LNCaP clone FGC (cell line): Measurements from ENCODE around the gene MRPL30.
A peak's percentile ranks its signal among the peaks of the same experiment; 100 is the strongest.
"Not testable (repeated sequence)": the region's sequence is repeated elsewhere in the genome, so short reads cannot be mapped to it uniquely, and the experiment has no call there.

Experiments
- DNase-seq: peaks from one replicate; pipeline ENCODE4 v3.0.0-alpha.2; 2011; ENCODE audit warnings: low read depth
- H3K4me3 ChIP-seq: 2 replicates; pipeline ENCODE4 v1.5.1; 2011; ENCODE audit warnings: mild to moderate bottlenecking, low read depth, low read length, control low read depth
- TF ChIP-seq, protein P1 (sequence below): IDR thresholded peaks from 2 replicates; pipeline ENCODE4 v1.5.1; 2012; ENCODE audit warnings: mild to moderate bottlenecking; ENCODE audit not compliant: control insufficient read depth, insufficient read depth; ENCODE audit errors: extremely low read depth

The MRPL30 gene

DNA sequence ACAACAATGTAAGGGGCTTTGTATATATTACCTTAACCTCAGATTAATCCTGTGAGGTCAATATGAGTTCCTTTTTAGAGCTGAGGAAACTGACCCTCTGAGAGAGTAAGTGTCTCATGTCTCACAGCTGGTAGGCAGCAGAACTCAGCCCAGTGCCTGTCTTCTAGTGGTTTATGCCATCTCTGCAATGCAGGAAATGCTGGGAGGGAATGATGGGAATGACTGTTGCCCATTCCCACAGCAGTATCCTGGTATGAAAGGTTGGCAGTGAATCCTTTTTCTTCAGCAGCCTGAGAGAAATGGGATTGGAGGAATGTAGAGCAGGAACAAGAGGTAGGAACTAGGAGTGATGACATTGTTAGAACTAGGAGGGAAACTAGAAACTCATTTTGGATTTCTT lies 6.0 kb downstream of the MRPL30 start:
- TF ChIP-seq, protein P1, sequence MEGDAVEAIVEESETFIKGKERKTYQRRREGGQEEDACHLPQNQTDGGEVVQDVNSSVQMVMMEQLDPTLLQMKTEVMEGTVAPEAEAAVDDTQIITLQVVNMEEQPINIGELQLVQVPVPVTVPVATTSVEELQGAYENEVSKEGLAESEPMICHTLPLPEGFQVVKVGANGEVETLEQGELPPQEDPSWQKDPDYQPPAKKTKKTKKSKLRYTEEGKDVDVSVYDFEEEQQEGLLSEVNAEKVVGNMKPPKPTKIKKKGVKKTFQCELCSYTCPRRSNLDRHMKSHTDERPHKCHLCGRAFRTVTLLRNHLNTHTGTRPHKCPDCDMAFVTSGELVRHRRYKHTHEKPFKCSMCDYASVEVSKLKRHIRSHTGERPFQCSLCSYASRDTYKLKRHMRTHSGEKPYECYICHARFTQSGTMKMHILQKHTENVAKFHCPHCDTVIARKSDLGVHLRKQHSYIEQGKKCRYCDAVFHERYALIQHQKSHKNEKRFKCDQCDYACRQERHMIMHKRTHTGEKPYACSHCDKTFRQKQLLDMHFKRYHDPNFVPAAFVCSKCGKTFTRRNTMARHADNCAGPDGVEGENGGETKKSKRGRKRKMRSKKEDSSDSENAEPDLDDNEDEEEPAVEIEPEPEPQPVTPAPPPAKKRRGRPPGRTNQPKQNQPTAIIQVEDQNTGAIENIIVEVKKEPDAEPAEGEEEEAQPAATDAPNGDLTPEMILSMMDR: no peak
- H3K4me3 ChIP-seq: no peak overlapping the region
- DNase-seq: no peak

DNA sequence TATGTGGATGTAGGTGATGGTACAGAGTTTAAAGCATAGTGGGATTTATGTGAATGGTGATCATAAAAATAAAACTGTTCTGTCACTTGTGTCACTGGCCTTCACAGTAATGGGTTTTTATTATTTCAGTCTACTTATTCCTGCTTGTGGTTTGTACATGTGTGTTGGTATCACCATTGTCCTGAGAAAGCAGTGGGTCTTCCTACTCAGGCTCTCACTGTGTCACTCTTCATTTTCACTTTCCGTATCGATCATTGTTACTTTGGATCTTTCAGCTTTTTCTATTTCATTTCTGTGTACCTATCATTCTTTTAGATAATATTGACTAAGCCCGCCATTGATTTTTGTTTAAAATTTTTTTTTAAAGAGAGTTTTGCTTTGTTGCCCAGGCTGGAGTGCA lies 7.4 kb downstream of the MRPL30 start:
- no peak for DNase-seq

DNA sequence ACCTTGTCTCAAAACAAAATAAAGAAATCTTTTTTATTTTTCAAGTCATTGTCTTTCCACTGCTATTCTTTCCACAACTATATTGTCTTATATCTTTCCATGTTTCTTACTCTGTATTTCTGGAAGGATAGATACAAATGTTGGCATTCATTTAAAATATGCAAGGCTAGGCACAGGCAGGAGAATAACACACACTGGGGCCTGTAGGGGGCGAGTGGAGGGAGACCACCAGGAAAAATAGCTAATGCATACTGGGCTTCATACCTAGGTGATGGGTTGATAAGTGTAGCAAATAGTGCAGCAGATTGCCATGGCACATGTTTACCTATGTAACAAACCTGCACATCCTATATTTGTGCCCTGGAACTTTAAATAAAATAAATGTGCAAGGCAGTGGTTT lies 9.6 kb downstream of the MRPL30 start:
- TF ChIP-seq, protein P1: no peak
- H3K4me3 ChIP-seq: no peak overlapping the region
- DNase-seq: no peak

More for the DNA sequence above, 7.4 kb downstream of the MRPL30 start:
- no peak overlapping the region for H3K4me3 ChIP-seq
- TF ChIP-seq, protein P1: no peak

DNA sequence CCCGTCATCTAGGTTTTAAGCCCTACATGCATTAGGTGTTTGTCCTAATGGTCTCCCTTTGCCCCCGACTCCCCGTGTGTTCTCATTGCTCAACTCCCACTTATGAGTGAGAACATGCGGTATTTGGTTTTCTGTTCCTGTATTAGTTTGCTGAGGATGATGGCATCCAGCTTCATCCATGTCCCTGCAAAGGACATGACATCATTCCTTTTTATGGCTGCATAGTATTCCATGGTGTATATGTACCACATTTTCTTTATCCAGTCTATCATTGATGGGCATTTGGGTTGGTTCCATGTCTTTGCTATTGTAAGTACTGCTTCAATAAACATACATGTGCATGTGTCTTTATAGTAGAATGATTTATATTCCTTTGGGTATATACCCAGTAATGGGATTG lies 11.4 kb downstream of the MRPL30 start:
- not testable (repeated sequence) for H3K4me3 ChIP-seq, DNase-seq

DNA sequence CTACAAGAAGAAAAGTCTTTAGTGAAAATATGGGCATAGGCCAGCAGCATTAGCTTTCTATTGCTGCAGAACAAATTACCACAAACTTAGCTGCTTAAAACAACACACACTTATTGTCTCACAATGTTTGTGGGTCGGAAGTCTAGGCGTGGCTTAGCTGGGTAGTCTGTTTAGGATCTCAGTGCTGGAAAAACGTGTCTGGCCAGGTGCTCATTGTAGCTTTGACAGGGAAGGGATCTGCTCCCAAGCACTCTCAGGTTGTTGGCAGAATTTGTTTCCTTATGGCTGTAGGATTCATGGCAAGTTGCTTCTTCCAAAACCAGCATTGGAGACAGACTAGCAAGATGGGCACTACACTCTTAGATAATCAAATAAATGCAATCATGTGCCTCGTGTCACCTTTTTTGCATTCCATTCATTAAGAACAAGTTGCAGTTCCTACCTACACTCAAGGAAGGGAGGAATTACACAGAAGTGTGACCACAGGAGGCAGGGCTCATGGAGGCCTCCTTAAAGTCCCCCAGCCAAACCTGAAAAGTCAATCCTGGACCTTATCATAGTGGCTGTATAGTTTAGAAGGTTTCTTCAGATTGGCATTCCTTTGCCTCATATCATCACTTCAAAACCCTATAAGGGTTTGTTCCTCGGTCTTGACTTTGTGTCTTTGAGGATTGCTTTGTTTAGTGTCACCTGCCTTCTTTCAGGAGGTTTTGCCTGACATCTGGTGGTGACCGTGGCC lies 17.3 kb downstream of the MRPL30 start:
- TF ChIP-seq, protein P1: peak; percentile 14; the same call in 1 of the 2 replicates
- H3K4me3 ChIP-seq: no peak overlapping the region
- DNase-seq: peak; percentile 69

DNA sequence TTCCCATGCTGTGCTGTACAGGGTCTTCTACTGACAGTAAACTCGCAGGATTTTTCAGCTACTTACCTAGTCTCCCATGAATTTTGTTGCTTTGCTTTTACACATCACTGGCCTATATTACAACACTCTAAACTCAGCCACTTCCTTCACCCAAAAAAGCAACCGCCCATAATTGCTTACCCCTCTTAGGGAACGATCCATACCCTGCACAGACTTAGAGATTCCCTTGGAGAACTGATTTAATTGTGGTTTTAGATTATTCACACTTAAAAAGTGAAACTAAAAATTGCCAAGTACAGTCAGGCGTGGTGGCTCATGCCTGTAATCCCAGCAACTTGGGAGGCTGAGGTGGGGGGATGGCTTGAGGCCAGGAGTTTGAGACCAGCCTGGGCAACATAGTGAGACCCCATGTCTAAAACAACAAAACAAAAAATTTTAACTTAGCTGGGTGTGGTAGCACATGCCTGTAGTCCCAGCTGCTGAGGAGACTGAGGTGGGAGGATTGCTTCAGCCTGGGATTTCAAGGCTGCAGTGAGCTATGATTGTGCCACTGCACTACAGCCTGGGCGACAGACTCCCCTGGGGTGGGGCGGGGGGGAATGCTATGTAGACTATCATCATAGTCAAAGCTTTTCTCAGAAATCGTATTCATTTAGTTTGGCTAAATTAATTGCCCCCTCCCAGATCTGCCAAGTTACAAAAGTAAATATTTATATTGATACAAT lies 19.3 kb downstream of the MRPL30 start:
- H3K4me3 ChIP-seq: no peak overlapping the region
- TF ChIP-seq, protein P1: no peak
- DNase-seq: no peak

DNA sequence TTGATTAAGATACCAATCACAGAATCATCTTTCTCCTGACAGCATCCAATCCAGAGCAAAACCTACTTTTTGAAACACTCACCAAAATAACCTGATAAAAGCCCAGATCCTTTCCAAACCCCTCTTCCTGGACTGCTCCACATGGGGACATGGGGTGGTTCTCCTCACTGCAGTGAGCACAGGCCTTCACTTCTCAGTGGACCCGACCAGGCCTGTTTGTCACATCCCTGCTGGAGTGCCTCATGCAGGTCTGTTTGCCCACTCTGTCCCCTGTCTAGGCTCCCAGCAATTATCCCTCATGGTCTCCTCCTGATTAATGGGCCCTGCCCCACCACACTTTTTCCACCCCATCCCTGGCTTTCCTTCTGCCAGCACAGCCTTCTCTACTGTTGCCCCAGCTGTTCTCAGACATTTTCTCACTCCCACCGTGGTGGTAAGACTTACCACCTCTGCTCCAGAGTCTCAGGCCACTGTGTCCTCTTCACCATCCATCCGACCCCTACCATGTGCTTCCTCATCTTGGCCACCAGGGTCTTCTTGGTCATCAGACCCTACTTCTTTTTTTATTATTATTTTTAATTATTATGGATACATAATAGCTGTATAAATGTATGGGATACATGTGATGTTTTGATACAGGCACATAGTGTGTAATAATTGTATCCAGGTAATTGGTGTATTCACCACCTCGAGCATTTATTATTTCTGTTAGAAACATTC lies 21.1 kb downstream of the MRPL30 start:
- TF ChIP-seq, protein P1: no peak
- DNase-seq: no peak

More for the DNA sequence above, 21.1 kb downstream of the MRPL30 start:
- no peak overlapping the region for H3K4me3 ChIP-seq
